K562 (cell line): Measurements from ENCODE around the gene NR3C1. TPM values are rescaled to one million over a fixed set of nuclear protein-coding genes. Genes with fewer than 3 reads are reported as not detected.

Experiments
- ATF3 ChIP-seq, 2 experiments: fragments of 450-650 bp in 1 of 2; sonication (generic) in 1 of 2; formaldehyde crosslinking in 1 of 2; IDR thresholded peaks in 1 of 2; conservative IDR thresholded peaks in 1 of 2; 2 replicates each; pipeline versions ENCODE4 v1.6.1 to v1.8.1; 2016 to 2023; ENCODE audit warnings: mild to moderate bottlenecking in 2 of 2, moderate library complexity in 2 of 2, inconsistent platforms in 1 of 2, missing genetic modification reagents in 1 of 2
- CEBPG ChIP-seq, 3 experiments: fragments of 200-800 bp in 1 of 3; sonication (Bioruptor generic) in 1 of 3; sonication (generic) in 1 of 3; formaldehyde crosslinking in 1 of 3; IDR thresholded peaks in 2 of 3; conservative IDR thresholded peaks in 1 of 3; 2 replicates each; pipeline versions ENCODE4 v1.6.1 to v1.8.0; 2016 to 2022; ENCODE audit warnings: missing compliant biosample characterization in 2 of 3, missing genetic modification characterization in 2 of 3, mild to moderate bottlenecking in 1 of 3, missing genetic modification reagents in 1 of 3
- EP300 ChIP-seq: IDR thresholded peaks from 2 replicates; pipeline ENCODE4 v1.6.1; 2012; ENCODE audit warnings: low read length, improper control_type of control experiment
- MAZ ChIP-seq, 2 experiments: fragments of 450-650 bp in 1 of 2; sonication (generic) in 1 of 2; formaldehyde crosslinking; IDR thresholded peaks in 1 of 2; conservative IDR thresholded peaks in 1 of 2; 2 replicates each; pipeline versions ENCODE4 v1.4.0 to v1.5.0; 2020; ENCODE audit warnings: mild to moderate bottlenecking in 1 of 2, missing genetic modification reagents in 1 of 2
- MECOM ChIP-seq: fragments of 250-450 bp; sonication (Bioruptor Pico); IDR thresholded peaks from 2 replicates; pipeline ENCODE4 v1.8.0; 2022; ENCODE audit warnings: inconsistent platforms
- NR2C1 ChIP-seq, 2 experiments: fragments of 450-650 bp; IDR thresholded peaks; 2 replicates each; pipeline ENCODE4 v1.6.1; 2017; ENCODE audit warnings: mild to moderate bottlenecking in 2 of 2, antibody characterized with exemption in 1 of 2, inconsistent platforms in 1 of 2, missing compliant biosample characterization in 1 of 2, missing genetic modification characterization in 1 of 2
- REST ChIP-seq, 2 experiments: fragments of 450-650 bp; formaldehyde crosslinking in 1 of 2; IDR thresholded peaks; 2 replicates each; pipeline versions ENCODE4 v1.4.0 to v1.6.1; 2014 to 2020; ENCODE audit warnings: mild to moderate bottlenecking in 2 of 2, borderline replicate concordance in 1 of 2, low read depth in 1 of 2
- SREBF1 ChIP-seq: fragments of 150-350 bp; IDR thresholded peaks from 2 replicates; pipeline ENCODE4 v1.6.1; 2014; ENCODE audit warnings: antibody characterized with exemption, low read depth, low read length, borderline replicate concordance
- TRIM24 ChIP-seq, 2 experiments: fragments of 450-650 bp; IDR thresholded peaks; 2 replicates each; pipeline ENCODE4 v1.6.1; 2016
- ZNF592 ChIP-seq: fragments of 450-650 bp; IDR thresholded peaks from 2 replicates; pipeline ENCODE4 v1.6.1; 2017; ENCODE audit warnings: antibody characterized with exemption, mild to moderate bottlenecking
- polyA plus RNA-seq, 8 experiments: library from polyadenylated mRNA; depleted of rRNA in 4 of 8; stranded (reverse) in 5 of 8; unstranded in 3 of 8; fragments of >200 nt; fragmentation: Nextera tagmentation in 2 of 8; fragmentation: Illumina TruSeq in 1 of 8; extraction: Ambion mirVana in 2 of 8; extraction: Trizol in 1 of 8; gene quantifications; 2 replicates each; pipeline versions ENCODE4 v1.2.1 to v1.2.3, GENCODE V29; 2011 to 2014; ENCODE audit warnings: inconsistent platforms in 1 of 8, missing spikeins in 1 of 8
- total RNA-seq, 7 experiments: library from RNA; depleted of rRNA in 6 of 7; stranded (reverse); fragments of >200 nt in 6 of 7; fragmentation: Illumina TruSeq in 2 of 7; extraction: Trizol in 2 of 7; gene quantifications; 2 replicates each; pipeline versions ENCODE4 v1.2.1 to v1.2.3, GENCODE V29; 2011 to 2021; ENCODE audit warnings: low replicate concordance in 1 of 7

Gene NR3C1
- total and polyA plus RNA-seq, 9 of the 15 experiments (the other 6 are each of a cell fraction or from before 2014, with no cell fraction given): 8.2 to 36.0 (median 15.0) TPM

- TF ChIP-seq ZNF592 (peak; percentile 68), MECOM (CRISPR knock-in tag) (peak; percentile 41), ATF3 (IDR thresholded peaks at IDR 0.05) (peak; percentile 99), ATF3 (CRISPR knock-in tag; conservative IDR thresholded peaks at IDR 0.05) (no peak), TRIM24 (IDR thresholded peaks at IDR 0.05) (peak; percentile 81 to 91; a peak in 3 of 4 replicates), CEBPG (CRISPR knock-in tag; IDR thresholded peaks at IDR 0.05) (peak; percentile 95), CEBPG (tag; conservative IDR thresholded peaks at IDR 0.05 in 1 of 2, IDR thresholded peaks at IDR 0.05 in 1 of 2) (peak; percentile 96 to 99), EP300 (peak; percentile 77), REST (IDR thresholded peaks at IDR 0.05; ENCODE audit: borderline replicate concordance) (no peak), REST (CRISPR knock-in tag; IDR thresholded peaks at IDR 0.05; ENCODE audit: low read depth) (no peak), SREBF1 (no peak), NR2C1 (IDR thresholded peaks at IDR 0.05) (no peak), NR2C1 (tag; IDR thresholded peaks at IDR 0.05) (peak; percentile 12; the same call in 1 of the 2 replicates), MAZ (CRISPR knock-in tag; conservative IDR thresholded peaks at IDR 0.05 in 1 of 2, IDR thresholded peaks at IDR 0.05 in 1 of 2) (0 out of 4 replicates have a peak, but pooled peaks of 1 of the 2 experiments have one; percentile 30)
Observed at GRCh38 chr5:143341807-143342570, 61.5 kb downstream of the NR3C1 start (continued).
